NCI-H2227 (cell line): Measurements from ENCODE around the gene CD83.
A peak's percentile ranks its signal among the peaks of the same experiment; 100 is the strongest.

Experiments
- DNase-seq: peaks from one replicate; lab custom pipeline; 2025; ENCODE audit not compliant: unreplicated experiment; lab: John Stamatoyannopoulos, UW

Gene CD83

GRCh38 chr6:14123386-14124111 is 6.0 kb downstream of the CD83 start:
- DNase-seq: no peak

GRCh38 chr6:14125346-14125745 is 7.8 kb downstream of the CD83 start:
- DNase-seq: no peak

GRCh38 chr6:14126191-14126590 is 8.6 kb downstream of the CD83 start:
- no peak for DNase-seq

GRCh38 chr6:14127611-14128010 is 10.0 kb downstream of the CD83 start:
- no peak for DNase-seq

GRCh38 chr6:14128012-14128411 is 10.4 kb downstream of the CD83 start:
- no peak for DNase-seq

GRCh38 chr6:14128746-14129145 is 11.2 kb downstream of the CD83 start:
- DNase-seq: no peak

- DNase-seq: peak; percentile 81
These were observed 12.0 kb downstream of the CD83 start for GRCh38 chr6:14129575-14129974.

GRCh38 chr6:14130435-14131075 is 13.0 kb downstream of the CD83 start:
- no peak for DNase-seq

GRCh38 chr6:14131579-14131978 is 14.0 kb downstream of the CD83 start:
- no peak for DNase-seq

GRCh38 chr6:14132244-14132920 is 14.8 kb downstream of the CD83 start:
- DNase-seq: no peak

- no peak for DNase-seq
These were observed 15.3 kb downstream of the CD83 start for GRCh38 chr6:14132921-14133275.

GRCh38 chr6:14134211-14134910 is 16.8 kb downstream of the CD83 start:
- no peak for DNase-seq

GRCh38 chr6:14135893-14136539 is 18.4 kb downstream of the CD83 start:
- DNase-seq: no peak

GRCh38 chr6:14138701-14139215 is 21.2 kb downstream of the CD83 start:
- no peak for DNase-seq

- DNase-seq: peak; percentile 87
These were observed 23.9 kb downstream of the CD83 start for GRCh38 chr6:14141351-14142062.

- peak; percentile 48 for DNase-seq
These were observed 24.5 kb downstream of the CD83 start for GRCh38 chr6:14142063-14142450.

GRCh38 chr6:14142511-14143223 is 25.1 kb downstream of the CD83 start:
- no peak for DNase-seq

GRCh38 chr6:14143305-14143704 is 25.7 kb downstream of the CD83 start:
- no peak for DNase-seq

GRCh38 chr6:14144678-14145113 is 27.1 kb downstream of the CD83 start:
- DNase-seq: peak; percentile 70
